GM12874 (cell line): ENCODE results near the gene FAM50A.

ENCODE experiments used
- TF ChIP-seq, protein P1 (sequence below): IDR thresholded peaks from 2 replicates; pipeline ENCODE4 v1.5.1; 2011; ENCODE audit warnings: low read depth, mild to moderate bottlenecking, control low read depth, low read length, moderate library complexity; ENCODE audit not compliant: insufficient read depth

The FAM50A gene

GRCh38 chrX:154420402-154420756 lies 23.6 kb upstream of the FAM50A start:
- TF ChIP-seq, protein P1, sequence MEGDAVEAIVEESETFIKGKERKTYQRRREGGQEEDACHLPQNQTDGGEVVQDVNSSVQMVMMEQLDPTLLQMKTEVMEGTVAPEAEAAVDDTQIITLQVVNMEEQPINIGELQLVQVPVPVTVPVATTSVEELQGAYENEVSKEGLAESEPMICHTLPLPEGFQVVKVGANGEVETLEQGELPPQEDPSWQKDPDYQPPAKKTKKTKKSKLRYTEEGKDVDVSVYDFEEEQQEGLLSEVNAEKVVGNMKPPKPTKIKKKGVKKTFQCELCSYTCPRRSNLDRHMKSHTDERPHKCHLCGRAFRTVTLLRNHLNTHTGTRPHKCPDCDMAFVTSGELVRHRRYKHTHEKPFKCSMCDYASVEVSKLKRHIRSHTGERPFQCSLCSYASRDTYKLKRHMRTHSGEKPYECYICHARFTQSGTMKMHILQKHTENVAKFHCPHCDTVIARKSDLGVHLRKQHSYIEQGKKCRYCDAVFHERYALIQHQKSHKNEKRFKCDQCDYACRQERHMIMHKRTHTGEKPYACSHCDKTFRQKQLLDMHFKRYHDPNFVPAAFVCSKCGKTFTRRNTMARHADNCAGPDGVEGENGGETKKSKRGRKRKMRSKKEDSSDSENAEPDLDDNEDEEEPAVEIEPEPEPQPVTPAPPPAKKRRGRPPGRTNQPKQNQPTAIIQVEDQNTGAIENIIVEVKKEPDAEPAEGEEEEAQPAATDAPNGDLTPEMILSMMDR, result no peak

- TF ChIP-seq, protein P1, result no peak
Measured at GRCh38 chrX:154426916-154427770, 16.8 kb upstream of the FAM50A start.

- TF ChIP-seq, protein P1, result no peak
Measured at GRCh38 chrX:154428176-154429171, 15.5 kb upstream of the FAM50A start, which contains the start of gene ATP6AP1. ATP6AP1 (plus strand) TSS chrX:154428677; CDS start chrX:154428693, 16 bp downstream.

- TF ChIP-seq, protein P1, result no peak
Measured at GRCh38 chrX:154429711-154430110, 14.2 kb upstream of the FAM50A start.

DNA sequence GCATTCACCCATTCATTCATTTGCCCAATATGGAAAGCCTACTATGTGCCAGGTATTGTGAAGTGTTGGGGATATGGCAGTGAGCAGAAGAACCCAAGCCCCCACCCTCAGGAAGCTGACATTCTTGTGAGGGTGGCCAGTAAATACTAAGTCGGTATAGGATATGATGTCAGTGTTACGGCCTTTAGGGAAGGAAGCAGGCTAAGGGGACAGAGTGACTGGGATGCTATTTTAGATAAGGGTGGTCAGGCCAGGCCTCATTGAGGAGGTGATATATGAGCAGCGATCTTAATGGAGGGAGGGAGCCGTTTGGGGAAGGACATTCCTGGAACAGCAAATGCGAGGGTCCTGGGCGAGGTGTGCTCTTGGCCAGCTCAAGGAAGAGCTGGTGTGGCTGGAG lies 13.5 kb upstream of the FAM50A start:
- TF ChIP-seq, protein P1, result no peak

DNA sequence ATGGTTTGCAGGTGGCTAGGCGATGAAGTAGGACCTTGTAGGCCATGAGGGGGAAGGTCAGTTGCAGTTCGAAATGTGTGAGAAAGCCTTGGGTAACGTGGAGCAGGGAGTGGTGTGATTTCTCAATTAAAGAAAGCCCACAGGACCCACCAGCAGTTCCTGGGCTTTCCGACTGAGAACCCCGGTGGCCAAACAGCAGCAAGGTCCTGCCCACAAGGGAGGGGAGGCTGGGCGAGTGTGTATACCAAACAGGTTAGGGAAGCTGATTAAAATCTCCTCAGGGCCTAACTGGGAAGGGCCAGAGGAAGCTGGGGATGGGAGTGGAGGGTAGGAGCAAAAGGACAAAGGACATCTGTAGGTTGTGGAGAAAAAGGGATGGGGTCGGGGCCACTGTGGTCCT lies 13.0 kb upstream of the FAM50A start:
- TF ChIP-seq, protein P1, result no peak

- TF ChIP-seq, protein P1, result no peak
Measured at GRCh38 chrX:154431341-154431740, 12.6 kb upstream of the FAM50A start.
